IMR-90 (cell line): Measurements from ENCODE around the gene GATA3. TPM values are rescaled to one million over a fixed set of nuclear protein-coding genes. Genes with fewer than 3 reads are reported as not detected.

Source experiments
- ATAC-seq: fragments of 200-7000 bp; cut with Tn5 transposase; 2 replicates; pipeline ENCODE4 v1.9.1; 2020; ENCODE audit warnings: low read depth, mild to moderate bottlenecking, moderate library complexity
- BruUV-seq: library from RNA; stranded (reverse); fragments of 400-500 nt; replicated peaks from 2 replicates; lab custom pipeline; 2021; lab: Mats Ljungman, UMichigan
- CTCF ChIA-PET: fragments of 300-600 bp; formaldehyde crosslinking; extraction: SDS; loops from one replicate; lab custom pipeline; 2021; ENCODE audit warnings: antibody characterized with exemption; lab: Yijun Ruan, JAX
- POLR2A ChIA-PET: fragments of 300-600 bp; sonication (Branson Sonifier 250); formaldehyde crosslinking; loops from one replicate; lab custom pipeline; 2022; ENCODE audit warnings: antibody characterized with exemption; ENCODE audit not compliant: unreplicated experiment; lab: Charles Lee
- DNase-seq: peaks from one replicate; pipeline ENCODE4 v3.0.0; 2013
- H2AFZ ChIP-seq: replicated peaks from 2 replicates; pipeline ENCODE3; 2013; ENCODE audit warnings: low read length, mild to moderate bottlenecking; ENCODE audit not compliant: poor library complexity
- H2AK5ac ChIP-seq: 2 replicates; pipeline ENCODE4 v1.6.1; 2013; ENCODE audit warnings: low read depth, low read length, inconsistent platforms
- H2AK9ac ChIP-seq: replicated peaks from 2 replicates; pipeline ENCODE3; 2013; ENCODE audit warnings: mild to moderate bottlenecking, low read depth, low read length, moderate library complexity; ENCODE audit not compliant: poor library complexity
- H2BK120ac ChIP-seq: 2 replicates; pipeline ENCODE4 v1.6.1; 2013; ENCODE audit warnings: low read depth, low read length, inconsistent platforms
- H2BK15ac ChIP-seq: 3 replicates; pipeline ENCODE4 v1.6.1; 2013; ENCODE audit warnings: low read depth, low read length, inconsistent platforms
- H2BK20ac ChIP-seq: 2 replicates; pipeline ENCODE4 v1.6.1; 2013; ENCODE audit warnings: low read depth, mild to moderate bottlenecking, inconsistent platforms, low read length, moderate library complexity
- H2BK5ac ChIP-seq: 2 replicates; pipeline ENCODE4 v1.6.1; 2013; ENCODE audit warnings: mild to moderate bottlenecking, low read depth, low read length, inconsistent platforms; ENCODE audit not compliant: poor library complexity, severe bottlenecking
- H3K14ac ChIP-seq: replicated peaks from 2 replicates; pipeline ENCODE4 v1.6.1; 2013; ENCODE audit warnings: low read depth, low read length, inconsistent platforms
- H3K18ac ChIP-seq: 2 replicates; pipeline ENCODE4 v1.6.1; 2013; ENCODE audit warnings: low read depth, low read length, control low read depth
- H3K23ac ChIP-seq: 2 replicates; pipeline ENCODE4 v1.6.1; 2013; ENCODE audit warnings: low read depth, low read length, inconsistent platforms
- H3K27ac ChIP-seq: 2 replicates; pipeline ENCODE4 v1.5.1; 2013; ENCODE audit warnings: mild to moderate bottlenecking, control low read depth, low read length; ENCODE audit not compliant: insufficient read depth
- H3K27me3 ChIP-seq: 2 replicates; pipeline ENCODE4 v1.6.1; 2013; ENCODE audit warnings: low read length; ENCODE audit not compliant: control insufficient read depth, insufficient read depth
- H3K36me3 ChIP-seq: 2 replicates; pipeline ENCODE4 v1.6.1; 2013; ENCODE audit warnings: low read length, mixed read lengths; ENCODE audit not compliant: control insufficient read depth, insufficient read depth
- H3K4ac ChIP-seq: 2 replicates; pipeline ENCODE4 v1.6.1; 2013; ENCODE audit warnings: low read depth, low read length, inconsistent platforms
- H3K4me1 ChIP-seq: 2 replicates; pipeline ENCODE4 v1.6.1; 2013; ENCODE audit warnings: low read length, mixed read lengths; ENCODE audit not compliant: control insufficient read depth, insufficient read depth
- H3K4me2 ChIP-seq: 2 replicates; pipeline ENCODE4 v1.6.1; 2013; ENCODE audit warnings: low read depth, mild to moderate bottlenecking, control low read depth, low read length, moderate library complexity
- H3K4me3 ChIP-seq: 2 replicates; pipeline ENCODE4 v1.5.1; 2013; ENCODE audit warnings: low read depth, mild to moderate bottlenecking, control low read depth, low read length, moderate library complexity; ENCODE audit not compliant: insufficient read depth
- H3K56ac ChIP-seq: 2 replicates; pipeline ENCODE4 v1.6.1; 2013; ENCODE audit warnings: low read length, inconsistent platforms; ENCODE audit not compliant: insufficient read depth; ENCODE audit errors: extremely low read depth
- H3K79me1 ChIP-seq, 2 experiments: 2 replicates each; pipeline ENCODE4 v1.6.1; 2013; ENCODE audit warnings: low read length in 2 of 2, inconsistent platforms in 1 of 2, low read depth in 1 of 2
- H3K9ac ChIP-seq: 2 replicates; pipeline ENCODE4 v1.6.1; 2013; ENCODE audit warnings: low read depth, low read length, control low read depth
- H3K9me1 ChIP-seq: 2 replicates; pipeline ENCODE4 v1.6.1; 2013; ENCODE audit warnings: low read length, inconsistent platforms; ENCODE audit not compliant: insufficient read depth
- H3K9me3 ChIP-seq: 2 replicates; pipeline ENCODE4 v1.6.1; 2013; ENCODE audit warnings: low read length; ENCODE audit not compliant: control insufficient read depth, insufficient read depth
- H4K20me1 ChIP-seq: 2 replicates; pipeline ENCODE4 v1.6.1; 2013; ENCODE audit warnings: low read length, inconsistent platforms; ENCODE audit not compliant: insufficient read depth
- H4K5ac ChIP-seq: 2 replicates; pipeline ENCODE4 v1.6.1; 2013; ENCODE audit warnings: mild to moderate bottlenecking, low read depth, low read length, control low read depth
- H4K8ac ChIP-seq, 2 experiments: 2 replicates each; pipeline ENCODE4 v1.6.1; 2013; ENCODE audit warnings: low read depth in 2 of 2, low read length in 2 of 2, control low read depth in 1 of 2, inconsistent platforms in 1 of 2
- H4K91ac ChIP-seq: 2 replicates; pipeline ENCODE4 v1.6.1; 2013; ENCODE audit warnings: low read depth, low read length, inconsistent platforms; ENCODE audit not compliant: insufficient read depth
- FOS ChIP-seq: fragments of 150-350 bp; IDR thresholded peaks from 2 replicates; pipeline ENCODE4 v1.6.1; 2016; ENCODE audit warnings: low read depth, low read length
- MAZ ChIP-seq: IDR thresholded peaks from 2 replicates; pipeline ENCODE4 v1.6.1; 2012; ENCODE audit warnings: low read depth, mild to moderate bottlenecking, low read length, improper control_type of control experiment, moderate library complexity, borderline replicate concordance
- NFE2L2 ChIP-seq: fragments of 150-350 bp; IDR thresholded peaks from 2 replicates; pipeline ENCODE4 v1.6.1; 2016; ENCODE audit warnings: low read depth, mild to moderate bottlenecking, low read length
- RAD21 ChIP-seq: IDR thresholded peaks from 2 replicates; pipeline ENCODE4 v1.6.1; 2012; ENCODE audit warnings: low read length, improper control_type of control experiment
- WGBS, 2 experiments: methylation state at CpG; one replicate each; pipeline versions ENCODE4 v1.1.5 to v1.1.7; 2013; ENCODE audit warnings: missing lambda C conversion rate in 2 of 2; ENCODE audit not compliant: insufficient read length in 1 of 2; ENCODE audit errors: extremely low coverage in 2 of 2; 5-methylcytosine and 5-hydroxymethylcytosine counted together
- dilution Hi-C: fragments of 300-500 bp; cut with HindIII; formaldehyde crosslinking; loops from one replicate; pipeline ENCODE4 v1.14.3; 2018; ENCODE audit warnings: low sequenced_read_pairs; ENCODE audit not compliant: unreplicated experiment
- in situ Hi-C: fragments of 300-500 bp; cut with MboI; formaldehyde crosslinking; loops from 3 replicates; pipeline ENCODE4 v1.14.3; 2019; ENCODE audit warnings: low sequenced_read_pairs, inconsistent platforms, mixed read lengths
- intact Hi-C: fragments of 100-400 bp; cut with micrococcal nuclease; formaldehyde crosslinking; loops from 2 replicates; pipeline ENCODE4 v1.10.0; 2022
- polyA plus RNA-seq, 3 experiments: library from polyadenylated mRNA; depleted of rRNA; stranded (reverse); fragments of >200 nt; gene quantifications; 2 replicates each; pipeline ENCODE4 v1.2.3, GENCODE V29; 2012; ENCODE audit warnings: low replicate concordance in 1 of 3
- total RNA-seq: library from RNA; depleted of rRNA; stranded (reverse); fragments of >200 nt; gene quantifications from 2 replicates; pipeline ENCODE4 v1.2.3, GENCODE V29; 2012

GATA3 gene
- total and polyA plus RNA-seq, 2 of the 4 experiments (the other 2 are of a cell fraction) = 0.21 TPM; not detected in 1

- TF ChIP-seq NFE2L2 = no peak
- TF ChIP-seq MAZ = no peak
- no peak for TF ChIP-seq RAD21
- TF ChIP-seq FOS = no peak
- Histone ChIP-seq H2BK15ac (no peak overlapping the region), H3K4ac (no peak overlapping the region), H2BK120ac (no peak overlapping the region), H3K27me3 (no peaks in the 10 kb centered on the region), H2BK5ac (no peak overlapping the region), H3K23ac (no peak overlapping the region), H2AK5ac (no peak overlapping the region), H3K4me3 (no peak overlapping the region), H3K27ac (no peak overlapping the region), H3K4me2 (no peak overlapping the region), H2AK9ac (no peak overlapping the region), H3K36me3 (no peaks in the 10 kb centered on the region), H2BK20ac (no peak overlapping the region), H3K56ac (no peak overlapping the region), H3K9me3 (no peaks in the 10 kb centered on the region), H3K9me1 (no peaks in the 10 kb centered on the region), H4K8ac (no peak overlapping the region), H3K9ac (no peak overlapping the region), H4K5ac (no peak overlapping the region), H4K20me1 (no peaks in the 10 kb centered on the region), H3K14ac (no peak overlapping the region), H3K18ac (no peak overlapping the region), H4K91ac (no peak overlapping the region), H2AFZ (no peak overlapping the region), H3K4me1 (no peaks in the 10 kb centered on the region), H3K79me1 (no peaks in the 10 kb centered on the region)
- no TSS peak for BruUV-seq
- dilution Hi-C loops (no loop called here), in situ Hi-C loops (no loop called here), intact Hi-C loops (no loop called here)
- POLR2A ChIA-PET = no interaction called here
- no CpG with 5 or more reads among the region's 3 CpGs for whole genome bisulfite sequencing, 2 experiments
- CTCF ChIA-PET = interaction anchor here (0.6 to 0.7 kb wide), 2 partner anchors 111 to 368 kb away, joined by 4 to 5 read pairs; no protein-coding TSS in a partner anchor
- no peak for DNase-seq
- no peak for ATAC-seq
Observed at GRCh38 chr10:8084799-8085198, 30.3 kb downstream of the GATA3 start.
